ENCODE results near the gene PTPRE.

PTPRE gene

DNA sequence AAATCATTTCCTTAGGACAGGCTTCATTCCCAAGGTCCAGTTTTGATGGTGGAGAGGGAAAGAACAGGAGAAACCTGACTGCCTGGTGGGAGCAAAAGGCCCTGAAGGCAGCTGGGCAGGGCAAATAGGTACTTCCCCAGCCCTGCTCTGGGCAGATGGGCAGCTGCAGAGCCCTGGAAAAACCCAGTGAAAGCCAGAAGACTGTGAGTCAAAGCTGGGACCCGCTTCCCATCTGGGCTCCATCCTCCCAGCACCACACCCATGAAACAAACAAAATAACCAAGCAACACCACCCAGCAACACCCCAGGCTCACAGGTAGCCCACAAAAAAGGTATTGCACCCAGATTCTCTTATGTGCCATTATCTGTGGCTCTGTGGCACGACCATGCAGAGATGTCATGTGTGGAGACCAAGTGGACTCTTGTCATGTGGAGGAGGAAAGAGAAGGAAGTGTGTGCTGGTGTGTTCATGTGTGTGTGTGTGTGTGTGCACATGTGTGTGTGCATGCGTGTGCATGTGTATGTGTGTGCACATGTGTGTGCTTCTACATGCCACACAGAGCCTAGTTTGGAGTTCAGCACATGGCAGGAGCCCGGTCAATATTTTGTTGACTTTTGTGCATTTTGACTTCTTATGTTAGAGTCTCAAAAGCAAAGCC is 24.0 kb upstream of the PTPRE start:
- DNase-seq (ENCODE audit: low read depth in 1 of 2, low spot score in 1 of 2), result no peak

DNA sequence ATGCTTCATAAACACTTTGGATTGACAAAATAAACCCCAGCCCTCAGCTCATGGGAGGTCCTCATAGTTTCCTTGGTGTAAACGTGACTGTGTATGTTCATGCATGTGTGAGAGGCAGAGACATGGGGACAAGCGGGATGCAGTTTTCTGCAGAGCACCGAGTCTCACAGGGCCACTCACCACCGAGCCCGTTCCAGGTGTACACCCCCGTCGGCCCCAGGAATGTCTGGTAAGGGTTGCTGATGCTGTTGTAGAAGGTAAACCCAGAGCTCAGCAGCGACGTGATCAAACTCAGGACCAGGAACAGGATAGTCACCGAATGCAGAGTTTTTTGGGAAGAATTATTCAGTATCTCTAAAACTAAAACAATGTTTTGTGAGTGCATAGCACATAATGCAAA is 23.4 kb upstream of the PTPRE start:
- DNase-seq (ENCODE audit: low read depth in 1 of 2, low spot score in 1 of 2), result no peak

- DNase-seq (ENCODE audit: low read depth in 1 of 2, low spot score in 1 of 2), result no peak
Observed at GRCh38 chr10:127884501-127884900, 22.4 kb upstream of the PTPRE start.

DNA sequence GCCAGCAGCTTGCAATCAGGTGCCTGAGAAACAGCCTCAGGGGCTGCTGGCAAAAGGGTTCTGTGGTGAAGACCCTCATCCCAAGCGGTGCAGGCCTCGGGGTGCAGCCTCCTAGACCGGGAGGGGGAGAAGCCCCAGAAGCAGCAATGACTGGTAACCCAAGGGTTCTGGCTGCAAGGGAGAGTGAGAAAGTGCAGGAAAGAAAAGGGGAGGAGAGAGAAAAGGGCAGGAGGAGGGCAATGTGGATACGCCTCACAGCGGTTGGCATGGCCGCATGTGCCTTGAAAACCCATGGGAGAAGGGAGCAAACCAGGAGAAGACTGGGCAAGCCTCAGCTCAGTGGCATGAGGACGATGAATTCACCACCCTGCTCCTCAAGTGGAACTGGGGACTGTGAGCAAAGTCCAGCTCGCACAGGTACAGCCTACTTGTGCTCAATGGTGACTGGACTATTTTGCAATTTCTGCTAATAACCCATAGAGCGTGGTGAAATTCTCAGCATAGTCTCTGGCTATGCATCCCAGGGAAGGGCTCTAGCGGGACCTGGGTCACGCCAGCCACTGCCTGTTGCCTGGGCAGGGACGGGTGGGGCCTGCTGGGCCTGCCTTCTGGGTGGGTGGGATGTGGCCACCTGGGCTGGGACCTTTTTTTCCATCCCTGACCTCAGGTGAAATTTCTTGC is 20.4 kb upstream of the PTPRE start:
- DNase-seq (ENCODE audit: low read depth in 1 of 2, low spot score in 1 of 2), result no peak

GRCh38 chr10:127887541-127888415 is 19.1 kb upstream of the PTPRE start:
- no peak for DNase-seq (ENCODE audit: low read depth in 1 of 2, low spot score in 1 of 2)

GRCh38 chr10:127888521-127889312 is 18.2 kb upstream of the PTPRE start:
- no peak for DNase-seq (ENCODE audit: low read depth in 1 of 2, low spot score in 1 of 2)

DNA sequence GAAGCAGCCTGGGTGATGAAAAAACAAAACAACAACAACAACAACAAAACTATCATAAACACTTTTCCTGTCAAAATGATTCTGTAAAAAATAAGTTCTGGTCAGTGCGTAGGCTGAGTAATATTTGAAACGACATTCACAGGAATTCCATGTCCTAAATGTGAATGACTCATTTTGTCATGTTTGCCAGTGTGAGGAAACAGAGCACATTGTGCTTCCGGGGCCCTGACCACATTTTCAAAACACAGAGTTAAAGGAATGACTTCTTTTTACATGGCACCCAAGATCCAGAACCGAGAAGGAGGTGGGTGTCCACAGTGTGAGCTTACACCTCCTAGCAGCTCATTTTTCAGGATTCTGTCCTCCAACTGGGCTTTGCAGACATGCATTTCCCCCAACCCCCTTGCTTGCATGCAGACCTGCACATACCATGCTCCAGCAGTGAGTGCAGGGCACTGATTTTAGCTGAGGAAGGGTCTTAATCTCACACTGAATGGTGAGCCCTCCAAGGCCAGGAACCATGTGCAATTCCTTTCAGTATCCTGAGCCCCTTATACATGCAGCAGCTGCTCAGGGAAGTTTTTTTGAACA is 17.2 kb upstream of the PTPRE start:
- no peak for DNase-seq (ENCODE audit: low read depth in 1 of 2, low spot score in 1 of 2)

GRCh38 chr10:127890216-127890615 is 16.7 kb upstream of the PTPRE start:
- no peak for DNase-seq (ENCODE audit: low read depth in 1 of 2, low spot score in 1 of 2)

GRCh38 chr10:127890832-127891334 is 16.0 kb upstream of the PTPRE start:
- no peak for DNase-seq (ENCODE audit: low read depth in 1 of 2, low spot score in 1 of 2)

DNA sequence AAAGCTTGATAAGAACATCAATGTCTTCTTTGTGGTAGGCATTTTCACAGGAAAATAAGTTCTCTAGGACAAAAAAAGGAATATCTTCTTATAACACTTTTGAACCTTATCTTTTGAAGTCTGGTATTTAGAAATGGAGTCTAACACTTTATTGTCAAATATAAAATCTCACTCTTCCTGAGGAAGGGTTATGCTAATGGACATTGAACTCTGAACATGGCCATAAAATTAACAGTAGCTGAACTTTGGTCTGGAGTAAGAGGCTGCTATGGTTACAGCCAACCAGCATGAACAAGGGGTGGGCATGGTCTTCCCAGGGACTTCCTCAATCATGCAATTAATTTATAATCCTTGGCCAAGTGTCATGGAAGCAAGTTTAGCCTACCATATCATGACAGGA is 14.2 kb upstream of the PTPRE start, which contains the start of gene CLRN3:
Gene CLRN3, minus strand, starts transcription at position 199 of the 400 bp plus-strand sequence. Its CDS starts 157 bp downstream, at position 42.
- no peak for DNase-seq (ENCODE audit: low read depth in 1 of 2, low spot score in 1 of 2)

DNA sequence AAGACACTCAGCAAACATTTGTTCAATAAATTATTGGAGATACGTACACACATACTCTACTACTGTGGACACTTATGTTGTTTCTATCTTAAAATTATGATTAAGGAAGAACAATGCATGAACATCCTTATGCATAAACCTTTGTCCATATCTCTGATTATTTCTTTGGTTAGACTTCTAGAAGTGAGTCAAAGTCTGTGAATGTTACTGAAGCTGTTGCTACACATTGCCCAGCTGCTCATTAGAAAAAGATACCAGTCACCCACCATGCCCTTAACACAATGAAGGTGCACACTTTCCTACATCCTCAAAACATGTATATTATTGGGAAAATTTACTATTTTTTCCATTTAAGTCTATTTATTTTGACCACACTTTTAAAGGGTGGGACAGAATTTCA is 12.8 kb upstream of the PTPRE start:
- no peak for DNase-seq (ENCODE audit: low read depth in 1 of 2, low spot score in 1 of 2)

- no peak for DNase-seq (ENCODE audit: low read depth in 1 of 2, low spot score in 1 of 2)
Observed at GRCh38 chr10:127896590-127896989, 10.3 kb upstream of the PTPRE start.

DNA sequence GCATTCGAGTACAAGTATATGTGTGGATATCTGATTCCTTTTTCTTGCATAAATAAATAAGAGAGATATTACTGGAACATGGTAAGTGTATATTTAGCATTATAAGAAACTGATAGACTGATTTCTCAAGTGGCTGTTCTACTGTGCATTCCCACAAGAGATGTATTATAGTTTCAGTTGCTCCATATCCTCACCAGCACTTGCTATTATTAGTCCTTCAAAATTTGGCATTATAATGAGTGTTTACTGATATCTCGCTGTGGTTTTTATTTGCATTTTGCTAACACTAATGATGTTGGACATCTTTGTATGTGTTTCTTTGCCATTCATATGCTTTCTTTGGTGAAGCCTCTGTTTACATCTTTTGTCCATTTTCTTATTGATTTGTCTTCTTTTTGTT is 9.7 kb upstream of the PTPRE start:
- no peak for DNase-seq (ENCODE audit: low read depth in 1 of 2, low spot score in 1 of 2)

DNA sequence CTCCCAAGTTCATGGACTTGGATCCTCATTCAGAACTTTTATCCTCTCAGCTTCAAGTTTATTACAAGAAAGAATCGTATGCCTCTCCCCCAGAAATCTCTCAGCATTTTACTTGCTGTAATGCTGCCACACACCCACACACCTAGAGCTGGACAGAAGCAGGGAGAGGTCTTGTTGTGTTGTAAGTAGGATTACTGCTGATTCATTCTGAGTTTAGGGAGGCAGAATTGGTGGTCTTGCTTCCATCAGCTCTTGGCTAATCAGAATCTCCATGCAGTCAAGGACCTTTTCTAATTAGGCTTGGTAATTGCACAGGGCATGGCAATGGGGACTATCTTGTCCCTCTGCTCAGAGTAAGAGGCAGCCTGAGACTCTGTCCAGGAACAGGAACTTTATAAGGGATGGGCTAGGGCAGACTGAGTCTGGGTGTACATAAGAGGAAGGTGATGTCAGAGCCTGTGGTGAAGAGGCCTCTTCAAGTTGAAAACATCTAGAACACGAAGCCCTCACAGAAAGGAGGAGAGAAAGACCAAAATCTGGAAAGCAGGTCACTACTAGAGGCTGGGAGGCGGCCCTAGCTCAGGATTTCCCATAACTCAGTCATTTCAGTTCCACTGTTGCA is 7.0 kb upstream of the PTPRE start:
- DNase-seq (ENCODE audit: low read depth in 1 of 2, low spot score in 1 of 2), result no peak

DNA sequence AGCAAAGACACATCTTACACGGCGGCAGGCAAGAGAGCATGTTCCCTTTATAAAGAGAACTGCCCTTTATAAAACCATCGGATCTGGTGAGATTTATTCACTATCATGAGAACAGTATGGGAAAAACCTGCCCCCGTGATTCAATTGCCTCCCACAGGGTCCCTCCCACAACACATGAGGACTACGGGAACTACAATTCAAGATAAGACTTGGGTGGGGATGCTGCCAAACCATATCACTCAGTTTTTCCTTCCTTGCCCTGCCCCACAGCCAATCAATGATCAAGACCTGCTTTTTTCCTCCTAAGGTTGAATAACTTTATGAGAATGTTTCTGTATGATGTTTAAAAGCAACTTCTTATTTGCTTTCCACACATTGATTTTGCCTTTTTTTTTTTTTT is 3.1 kb upstream of the PTPRE start:
- DNase-seq (ENCODE audit: low read depth in 1 of 2, low spot score in 1 of 2), result no peak

- DNase-seq (ENCODE audit: low read depth in 1 of 2, low spot score in 1 of 2), result no peak
Observed at GRCh38 chr10:127904311-127905000, 2.4 kb upstream of the PTPRE start.

- DNase-seq (ENCODE audit: low read depth in 1 of 2, low spot score in 1 of 2), result no peak
Observed at GRCh38 chr10:127905001-127905847, 1.7 kb upstream of the PTPRE start.

GRCh38 chr10:127905848-127906261 is 1.0 kb upstream of the PTPRE start:
- no peak for DNase-seq (ENCODE audit: low read depth in 1 of 2, low spot score in 1 of 2)
